ENCODE results near the gene SNRPA1. TPM values are rescaled to one million over a fixed set of nuclear protein-coding genes. Genes with fewer than 3 reads are reported as not detected.

SNRPA1 gene
- total RNA-seq, 1 donor from 2014 or later: 98.0 TPM

GRCh38 chr15:101237251-101237650 lies 57.8 kb downstream of the SNRPA1 start:
- H3K27ac Mint-ChIP-seq: no peak overlapping the region
- H3K27ac ChIP-seq: no peak overlapping the region
- H3K9ac ChIP-seq: no peak overlapping the region
- DNase-seq (ENCODE audit: low spot score): no peak
- H3K4me3 Mint-ChIP-seq: no peak overlapping the region
- H3K9me3 Mint-ChIP-seq: peaks cover 19% of the 10 kb centered on the region
- peaks cover 4% of the 10 kb centered on the region for H3K4me1 ChIP-seq
- H4K20me1 ChIP-seq (ENCODE audit: low read depth): peaks cover 72% of the 10 kb centered on the region
- no peaks in the 10 kb centered on the region for H3K36me3 ChIP-seq
- peaks cover 6% of the 10 kb centered on the region for H3K4me1 Mint-ChIP-seq
- no peaks in the 10 kb centered on the region for H3K9me3 ChIP-seq (ENCODE audit: low read depth)
- no peaks in the 10 kb centered on the region for H3K27me3 ChIP-seq
- no peaks in the 10 kb centered on the region for H3F3A ChIP-seq (ENCODE audit: low read depth)
- no peak overlapping the region for H3K4me3 ChIP-seq
- no peaks in the 10 kb centered on the region for H3K27me3 Mint-ChIP-seq (ENCODE audit: insufficient read depth, low read depth)
- peaks cover 90% of the 10 kb centered on the region for H3K79me2 ChIP-seq (ENCODE audit: low read depth)
- TF ChIP-seq, protein P1, sequence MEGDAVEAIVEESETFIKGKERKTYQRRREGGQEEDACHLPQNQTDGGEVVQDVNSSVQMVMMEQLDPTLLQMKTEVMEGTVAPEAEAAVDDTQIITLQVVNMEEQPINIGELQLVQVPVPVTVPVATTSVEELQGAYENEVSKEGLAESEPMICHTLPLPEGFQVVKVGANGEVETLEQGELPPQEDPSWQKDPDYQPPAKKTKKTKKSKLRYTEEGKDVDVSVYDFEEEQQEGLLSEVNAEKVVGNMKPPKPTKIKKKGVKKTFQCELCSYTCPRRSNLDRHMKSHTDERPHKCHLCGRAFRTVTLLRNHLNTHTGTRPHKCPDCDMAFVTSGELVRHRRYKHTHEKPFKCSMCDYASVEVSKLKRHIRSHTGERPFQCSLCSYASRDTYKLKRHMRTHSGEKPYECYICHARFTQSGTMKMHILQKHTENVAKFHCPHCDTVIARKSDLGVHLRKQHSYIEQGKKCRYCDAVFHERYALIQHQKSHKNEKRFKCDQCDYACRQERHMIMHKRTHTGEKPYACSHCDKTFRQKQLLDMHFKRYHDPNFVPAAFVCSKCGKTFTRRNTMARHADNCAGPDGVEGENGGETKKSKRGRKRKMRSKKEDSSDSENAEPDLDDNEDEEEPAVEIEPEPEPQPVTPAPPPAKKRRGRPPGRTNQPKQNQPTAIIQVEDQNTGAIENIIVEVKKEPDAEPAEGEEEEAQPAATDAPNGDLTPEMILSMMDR (IDR thresholded peaks at IDR 0.05): no peak
- TF ChIP-seq EZH2phosphoT487 (IDR thresholded peaks at IDR 0.05) (no peak), EZH2 (IDR thresholded peaks at IDR 0.05) (no peak)
- H3K4me2 ChIP-seq: no peak overlapping the region
- H2AFZ ChIP-seq (replicated peaks): no peak overlapping the region
- H3K36me3 Mint-ChIP-seq: peaks cover 57% of the 10 kb centered on the region

GRCh38 chr15:101233651-101234280 lies 61.3 kb downstream of the SNRPA1 start:
- no peaks in the 10 kb centered on the region for H3K36me3 ChIP-seq
- H3K9me3 Mint-ChIP-seq: peaks cover 25% of the 10 kb centered on the region
- H4K20me1 ChIP-seq (ENCODE audit: low read depth): peaks cover 48% of the 10 kb centered on the region
- TF ChIP-seq EZH2 (IDR thresholded peaks at IDR 0.05) (no peak), EZH2phosphoT487 (IDR thresholded peaks at IDR 0.05) (no peak)
- TF ChIP-seq, protein P1 (IDR thresholded peaks at IDR 0.05): no peak
- H3K4me3 ChIP-seq: no peak overlapping the region
- H3K79me2 ChIP-seq (ENCODE audit: low read depth): peaks cover 90% of the 10 kb centered on the region
- H3K27me3 Mint-ChIP-seq (ENCODE audit: insufficient read depth, low read depth): no peaks in the 10 kb centered on the region
- no peak overlapping the region for H3K27ac ChIP-seq
- no peak overlapping the region for H3K4me2 ChIP-seq
- peaks cover 69% of the 10 kb centered on the region for H3K36me3 Mint-ChIP-seq
- H3K9me3 ChIP-seq (ENCODE audit: low read depth): peaks cover under 1% of the 10 kb centered on the region
- peaks cover 6% of the 10 kb centered on the region for H3K4me1 Mint-ChIP-seq
- H3K27me3 ChIP-seq: no peaks in the 10 kb centered on the region
- H3K27ac Mint-ChIP-seq: no peak overlapping the region
- no peak for DNase-seq (ENCODE audit: low spot score)
- no peak overlapping the region for H3K4me3 Mint-ChIP-seq
- H3F3A ChIP-seq (ENCODE audit: low read depth): no peaks in the 10 kb centered on the region
- H3K9ac ChIP-seq: no peak overlapping the region
- H2AFZ ChIP-seq (replicated peaks): no peak overlapping the region
- peaks cover 4% of the 10 kb centered on the region for H3K4me1 ChIP-seq

- peaks cover 69% of the 10 kb centered on the region for H3K36me3 Mint-ChIP-seq
- H4K20me1 ChIP-seq (ENCODE audit: low read depth): peaks cover 40% of the 10 kb centered on the region
- no peaks in the 10 kb centered on the region for H3K27me3 ChIP-seq
- no peak overlapping the region for H3K4me2 ChIP-seq
- no peak overlapping the region for H3K4me3 ChIP-seq
- H3F3A ChIP-seq (ENCODE audit: low read depth): no peaks in the 10 kb centered on the region
- H3K36me3 ChIP-seq: peaks cover 5% of the 10 kb centered on the region
- H3K27ac Mint-ChIP-seq: no peak overlapping the region
- H3K27ac ChIP-seq: no peak overlapping the region
- H3K4me1 ChIP-seq: peaks cover 4% of the 10 kb centered on the region
- H3K4me3 Mint-ChIP-seq: no peak overlapping the region
- H3K27me3 Mint-ChIP-seq (ENCODE audit: insufficient read depth, low read depth): no peaks in the 10 kb centered on the region
- H2AFZ ChIP-seq (replicated peaks): no peak overlapping the region
- peaks cover 4% of the 10 kb centered on the region for H3K9me3 ChIP-seq (ENCODE audit: low read depth)
- DNase-seq (ENCODE audit: low spot score): peak; percentile 27
- peaks cover 6% of the 10 kb centered on the region for H3K4me1 Mint-ChIP-seq
- H3K9me3 Mint-ChIP-seq: peaks cover 29% of the 10 kb centered on the region
- H3K79me2 ChIP-seq (ENCODE audit: low read depth): peaks cover 90% of the 10 kb centered on the region
- no peak for TF ChIP-seq EZH2 (IDR thresholded peaks at IDR 0.05)
- H3K9ac ChIP-seq: no peak overlapping the region
Measured at GRCh38 chr15:101232677-101233076, 62.4 kb downstream of the SNRPA1 start.

Other genes with a start within 250 kb of the SNRPA1 start
- gene CHSY1, start 43.2 kb downstream of the SNRPA1 start, total RNA-seq (ENCODE audit: low replicate concordance): 23.3 TPM in 2 replicates
- 26.0 and 39.1 TPM in 2 replicates for gene SELENOS, start 17.8 kb downstream of the SNRPA1 start, total RNA-seq (ENCODE audit: low replicate concordance)
- 1.9 and 2.2 TPM in 2 replicates for gene PCSK6, start 194.5 kb upstream of the SNRPA1 start, total RNA-seq (ENCODE audit: low replicate concordance)